HepG2 (cell line): Measurements from ENCODE around the gene KCNE5. TPM values are rescaled to one million over a fixed set of nuclear protein-coding genes. Genes with fewer than 3 reads are reported as not detected.

Experiments
- ATAC-seq: fragments of 200-7000 bp; cut with Tn5 transposase; 3 replicates; pipeline ENCODE4 v1.9.1; 2020; ENCODE audit warnings: mild to moderate bottlenecking, moderate library complexity
- BruUV-seq: library from RNA; stranded (reverse); fragments of 400-500 nt; replicated peaks from 2 replicates; lab custom pipeline; 2021; lab: Mats Ljungman, UMichigan
- CTCF ChIA-PET: fragments of 300-600 bp; formaldehyde crosslinking; extraction: SDS; loops from one replicate; lab custom pipeline; 2021; ENCODE audit warnings: low total read pairs, inconsistent platforms, low intra/inter-chr PET ratio; lab: Yijun Ruan, JAX
- POLR2A ChIA-PET: fragments of 350-600 bp; sonication (Branson Sonifier 250); formaldehyde crosslinking; loops from one replicate; lab custom pipeline; 2020; ENCODE audit warnings: antibody characterized with exemption, inconsistent platforms; lab: Yijun Ruan, JAX
- DNase-seq: peaks from one replicate; pipeline ENCODE4 v3.0.0-alpha.2; 2015; ENCODE audit warnings: low spot score
- FAIRE-seq: peaks from 3 replicates; lab custom pipeline; 2011; peaks lifted over from hg19 to GRCh38; lab: Jason Lieb, UNC
- H2AFZ ChIP-seq: one replicate; pipeline ENCODE4 v1.6.1; 2011; ENCODE audit warnings: low read length, inconsistent platforms
- H3K27ac ChIP-seq: fragments of 300-600 bp; 3 replicates; pipeline ENCODE4 v1.8.0; 2011; ENCODE audit warnings: mixed run types, mild to moderate bottlenecking, mixed read lengths, low read length, inconsistent platforms; ENCODE audit not compliant: insufficient read depth; ENCODE audit errors: extremely low read length
- H3K27me3 ChIP-seq, 2 experiments: fragments of 200-600 bp in 1 of 2; 2 replicates in 1 of 2; 3 replicates in 1 of 2; pipeline versions ENCODE4 v1.6.0 to v1.8.0; 2011; ENCODE audit warnings: low read length in 2 of 2, mild to moderate bottlenecking in 2 of 2, moderate library complexity in 2 of 2, inconsistent platforms in 1 of 2; ENCODE audit not compliant: insufficient read depth in 2 of 2, control insufficient read depth in 1 of 2
- H3K36me3 ChIP-seq, 2 experiments: fragments of 200-600 bp in 1 of 2; replicated peaks in 1 of 2; 2 replicates in 1 of 2; 3 replicates in 1 of 2; pipeline versions ENCODE4 v1.5.1 to v1.8.0; 2011; ENCODE audit warnings: low read length in 2 of 2, inconsistent platforms in 1 of 2; ENCODE audit not compliant: insufficient read depth in 2 of 2, control insufficient read depth in 1 of 2
- H3K4me1 ChIP-seq: 2 replicates; pipeline ENCODE4 v1.5.1; 2012; ENCODE audit warnings: low read length, inconsistent platforms; ENCODE audit not compliant: insufficient read depth
- H3K4me2 ChIP-seq: 2 replicates; pipeline ENCODE4 v1.6.0; 2011; ENCODE audit warnings: low read depth, low read length, inconsistent platforms
- H3K4me3 ChIP-seq, 3 experiments: fragments of 200-600 bp in 1 of 3; sonication (generic), shearing (Covaris generic) in 1 of 3; replicated peaks in 1 of 3; 2 replicates each; pipeline ENCODE4 v1.5.1; 2011 to 2016; ENCODE audit warnings: low read length in 3 of 3, inconsistent platforms in 2 of 3, low read depth in 2 of 3, mild to moderate bottlenecking in 2 of 3, control low read depth in 1 of 3, mixed read lengths in 1 of 3; ENCODE audit not compliant: insufficient read depth in 1 of 3
- H3K79me2 ChIP-seq: one replicate; pipeline ENCODE4 v1.6.1; 2011; ENCODE audit warnings: low read length, inconsistent platforms; ENCODE audit not compliant: insufficient read depth
- H3K9ac ChIP-seq: 2 replicates; pipeline ENCODE4 v1.6.0; 2011; ENCODE audit warnings: mild to moderate bottlenecking, low read depth, low read length, inconsistent platforms; ENCODE audit not compliant: insufficient read depth
- H3K9me3 ChIP-seq: 2 replicates; pipeline ENCODE4 v1.5.1; 2012; ENCODE audit warnings: mild to moderate bottlenecking, low read length
- H4K20me1 ChIP-seq: 2 replicates; pipeline ENCODE4 v1.6.0; 2011; ENCODE audit warnings: inconsistent platforms, mild to moderate bottlenecking, low read length, moderate library complexity; ENCODE audit not compliant: insufficient read depth
- CHD4 ChIP-seq: fragments of 200-600 bp; sonication (generic); IDR thresholded peaks from 2 replicates; pipeline ENCODE4 v1.7.0; 2017; ENCODE audit warnings: mild to moderate bottlenecking, low read length, borderline replicate concordance
- HMG20B ChIP-seq: conservative IDR thresholded peaks from 2 replicates; pipeline ENCODE4 v1.6.1; 2016; ENCODE audit warnings: missing genetic modification reagents, missing compliant biosample characterization
- HNRNPLL ChIP-seq: fragments of 200-400 bp; formaldehyde crosslinking; IDR thresholded peaks from 2 replicates; pipeline ENCODE4 v1.6.1; 2017; ENCODE audit warnings: mild to moderate bottlenecking, low read depth, low read length; ENCODE audit not compliant: poor library complexity, severe bottlenecking
- KLF16 ChIP-seq, 2 experiments: sonication (generic) in 1 of 2; formaldehyde crosslinking in 1 of 2; IDR thresholded peaks; 2 replicates each; pipeline versions ENCODE4 v1.6.1 to v1.8.0; 2016 to 2023; ENCODE audit warnings: missing genetic modification reagents in 2 of 2, missing compliant biosample characterization in 1 of 2
- KLF9 ChIP-seq: IDR thresholded peaks from 2 replicates; pipeline ENCODE4 v1.6.1; 2016; ENCODE audit warnings: low read depth
- LRRFIP1 ChIP-seq: sonication (generic); formaldehyde crosslinking; conservative IDR thresholded peaks from 2 replicates; pipeline ENCODE4 v1.4.0; 2020; ENCODE audit warnings: missing genetic modification reagents
- MIER2 ChIP-seq: IDR thresholded peaks from 2 replicates; pipeline ENCODE4 v1.6.1; 2016; ENCODE audit warnings: missing biosample characterization, missing genetic modification reagents
- NFE2L1 ChIP-seq: sonication (generic); formaldehyde crosslinking; IDR thresholded peaks from 2 replicates; pipeline ENCODE4 v1.4.0; 2020; ENCODE audit warnings: missing genetic modification reagents, mild to moderate bottlenecking, borderline replicate concordance
- RBM22 ChIP-seq: fragments of 200-400 bp; formaldehyde crosslinking; optimal IDR thresholded peaks from 2 replicates; pipeline ENCODE3; 2017; ENCODE audit warnings: mild to moderate bottlenecking, low read length, moderate library complexity
- RELA ChIP-seq: sonication (generic); formaldehyde crosslinking; IDR thresholded peaks from 2 replicates; pipeline ENCODE4 v1.4.0; 2020; ENCODE audit warnings: missing genetic modification reagents
- SP1 ChIP-seq, 2 experiments: fragments of 450-650 bp in 1 of 2; sonication (generic) in 1 of 2; formaldehyde crosslinking in 1 of 2; IDR thresholded peaks; 2 replicates each; pipeline versions ENCODE4 v1.4.0 to v1.6.1; 2016 to 2020; ENCODE audit warnings: missing genetic modification reagents in 1 of 2
- TBX3 ChIP-seq: fragments of 450-650 bp; IDR thresholded peaks from 2 replicates; pipeline ENCODE4 v1.6.1; 2017; ENCODE audit warnings: antibody characterized with exemption, mild to moderate bottlenecking, inconsistent platforms, borderline replicate concordance
- ZFP37 ChIP-seq: sonication (generic); formaldehyde crosslinking; IDR thresholded peaks from 2 replicates; pipeline ENCODE4 v1.4.0; 2020; ENCODE audit warnings: missing genetic modification reagents, borderline replicate concordance
- ZMAT3 ChIP-seq: sonication (generic); formaldehyde crosslinking; conservative IDR thresholded peaks from 2 replicates; pipeline ENCODE4 v1.7.0; 2021; ENCODE audit warnings: missing genetic modification reagents
- ZNF124 ChIP-seq: sonication (generic); formaldehyde crosslinking; IDR thresholded peaks from 2 replicates; pipeline ENCODE4 v1.4.0; 2020; ENCODE audit warnings: missing genetic modification reagents
- ZNF382 ChIP-seq: sonication (generic); formaldehyde crosslinking; IDR thresholded peaks from 2 replicates; pipeline ENCODE4 v1.5.0; 2020; ENCODE audit warnings: missing genetic modification reagents, mild to moderate bottlenecking, borderline replicate concordance
- ZNF549 ChIP-seq: sonication (generic); formaldehyde crosslinking; IDR thresholded peaks from 2 replicates; pipeline ENCODE4 v1.5.0; 2020; ENCODE audit warnings: missing genetic modification reagents
- ZNF839 ChIP-seq: sonication (generic); formaldehyde crosslinking; IDR thresholded peaks from 2 replicates; pipeline ENCODE4 v1.4.0; 2020; ENCODE audit warnings: missing genetic modification reagents, mild to moderate bottlenecking, borderline replicate concordance
- ZZZ3 ChIP-seq: sonication (generic); formaldehyde crosslinking; IDR thresholded peaks from 2 replicates; pipeline ENCODE4 v1.4.0; 2020; ENCODE audit warnings: missing genetic modification reagents, mild to moderate bottlenecking, borderline replicate concordance
- WGBS: methylation state at CpG from one replicate; pipeline ENCODE4 v1.1.6; 2017; ENCODE audit warnings: low lambda C conversion rate; 5-methylcytosine and 5-hydroxymethylcytosine counted together
- in situ Hi-C: cut with HindIII; loops from 2 replicates; pipeline ENCODE4 v1.10.0; 2017; ENCODE audit warnings: low pct_unique_long_range_greater_than_20kb; ENCODE audit not compliant: extremely low pct_ligation_motif_present
- intact Hi-C: fragments of 100-400 bp; cut with micrococcal nuclease; formaldehyde crosslinking; loops from one replicate; pipeline ENCODE4 v1.10.0; 2022; ENCODE audit not compliant: unreplicated experiment
- polyA plus RNA-seq, 8 experiments: library from polyadenylated mRNA; depleted of rRNA in 3 of 8; stranded (reverse) in 7 of 8; unstranded in 1 of 8; fragments of >200 nt; fragmentation: Illumina TruSeq in 4 of 8; extraction: Trizol in 4 of 8; gene quantifications; 2 replicates each; pipeline versions ENCODE4 v1.2.1 to v1.2.3, GENCODE V29; 2011 to 2016; ENCODE audit warnings: low read depth in 4 of 8, missing spikeins in 1 of 8, mixed read lengths in 1 of 8; ENCODE audit not compliant: insufficient read depth in 1 of 8
- total RNA-seq, 5 experiments: library from RNA; depleted of rRNA; stranded (reverse); fragments of >200 nt; fragmentation: Illumina TruSeq; extraction: Trizol; gene quantifications; 2 replicates each; pipeline ENCODE4 v1.2.3, GENCODE V29; 2016; ENCODE audit warnings: low read depth in 1 of 5
- TF ChIP-seq, protein P1 (sequence below): sonication (generic); formaldehyde crosslinking; IDR thresholded peaks from 2 replicates; pipeline ENCODE4 v1.4.0; 2020; ENCODE audit warnings: missing genetic modification reagents

KCNE5 gene
- total and polyA plus RNA-seq, 2 of the 13 experiments (the other 11 are each of a cell fraction or from before 2014, with no cell fraction given) = 0.33 to 1.4 TPM

GRCh38 chrX:109623997-109624396 lies 975 bp downstream of the KCNE5 start:
- no peaks in the 10 kb centered on the region for H4K20me1 ChIP-seq
- POLR2A ChIA-PET = no interaction called here
- peaks cover 20% of the 10 kb centered on the region for H3K4me1 ChIP-seq
- in situ Hi-C loops (no loop called here), intact Hi-C loops (no loop called here)
- H3K9me3 ChIP-seq = no peaks in the 10 kb centered on the region
- H3K36me3 ChIP-seq = no peaks in the 10 kb centered on the region; a peak in 1 of 5 replicates
- H3K27me3 ChIP-seq = no peaks in the 10 kb centered on the region
- no peak for TF ChIP-seq RELA (CRISPR knock-in tag)
- TF ChIP-seq ZFP37 (CRISPR knock-in tag) = no peak
- TF ChIP-seq HMG20B (CRISPR knock-in tag) = no peak
- TF ChIP-seq HNRNPLL = no peak
- TF ChIP-seq ZNF124 = no peak
- no peak for TF ChIP-seq ZMAT3
- no peak for TF ChIP-seq NFE2L1 (CRISPR knock-in tag)
- no peak for TF ChIP-seq KLF9
- no peak for TF ChIP-seq ZZZ3 (CRISPR knock-in tag)
- no peak for TF ChIP-seq ZNF549 (CRISPR knock-in tag)
- no peak for TF ChIP-seq CHD4
- no peak for TF ChIP-seq MIER2 (CRISPR knock-in tag)
- TF ChIP-seq LRRFIP1 (CRISPR knock-in tag) = no peak
- TF ChIP-seq TBX3 = no peak
- no peak for TF ChIP-seq SP1 (IDR thresholded peaks at IDR 0.05)
- no peak for TF ChIP-seq SP1 (CRISPR knock-in tag; IDR thresholded peaks at IDR 0.05)
- no peak for TF ChIP-seq KLF16 (CRISPR knock-in tag; IDR thresholded peaks at IDR 0.05)
- TF ChIP-seq, protein P1, sequence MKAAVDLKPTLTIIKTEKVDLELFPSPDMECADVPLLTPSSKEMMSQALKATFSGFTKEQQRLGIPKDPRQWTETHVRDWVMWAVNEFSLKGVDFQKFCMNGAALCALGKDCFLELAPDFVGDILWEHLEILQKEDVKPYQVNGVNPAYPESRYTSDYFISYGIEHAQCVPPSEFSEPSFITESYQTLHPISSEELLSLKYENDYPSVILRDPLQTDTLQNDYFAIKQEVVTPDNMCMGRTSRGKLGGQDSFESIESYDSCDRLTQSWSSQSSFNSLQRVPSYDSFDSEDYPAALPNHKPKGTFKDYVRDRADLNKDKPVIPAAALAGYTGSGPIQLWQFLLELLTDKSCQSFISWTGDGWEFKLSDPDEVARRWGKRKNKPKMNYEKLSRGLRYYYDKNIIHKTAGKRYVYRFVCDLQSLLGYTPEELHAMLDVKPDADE (CRISPR knock-in tag) = no peak
- no peak for TF ChIP-seq ZNF382 (CRISPR knock-in tag)
- TF ChIP-seq RBM22 = no peak
- TF ChIP-seq ZNF839 (CRISPR knock-in tag) = no peak
- H3K4me2 ChIP-seq = no peak overlapping the region
- no peaks in the 10 kb centered on the region for H3K79me2 ChIP-seq
- DNase-seq (no peak), ATAC-seq (no peak), FAIRE-seq (no peak)
- H3K9ac ChIP-seq = no peak overlapping the region
- H3K4me3 ChIP-seq = no peak overlapping the region
- no TSS peak for BruUV-seq
- no peak overlapping the region for H3K27ac ChIP-seq
- no peak overlapping the region for H2AFZ ChIP-seq
- CTCF ChIA-PET = no interaction called here
- WGBS = 100% methylated on average over 5 of the region's 8 CpGs
